HCT116 (cell line): Measurements from ENCODE around the gene A4GALT.

Experiments
- CEBPB ChIP-seq: IDR thresholded peaks from 2 replicates; pipeline ENCODE4 v1.6.1; 2012; ENCODE audit warnings: low read depth
- ELF1 ChIP-seq: IDR thresholded peaks from 2 replicates; pipeline ENCODE4 v1.6.1; 2012; ENCODE audit warnings: low read depth, borderline replicate concordance
- EZH2 ChIP-seq: fragments of 200-600 bp; sonication (generic); IDR thresholded peaks from 2 replicates; pipeline ENCODE4 v1.6.1; 2017; ENCODE audit warnings: antibody characterized with exemption, mixed run types
- EZH2phosphoT487 ChIP-seq: fragments of 200-600 bp; IDR thresholded peaks from 2 replicates; pipeline ENCODE4 v1.6.1; 2018; ENCODE audit warnings: antibody characterized with exemption, borderline replicate concordance
- JUND ChIP-seq: IDR thresholded peaks from 2 replicates; pipeline ENCODE4 v1.6.1; 2012
- POLR2A ChIP-seq: IDR thresholded peaks from 2 replicates; pipeline ENCODE4 v1.7.0; 2011; ENCODE audit warnings: borderline replicate concordance; ENCODE audit not compliant: insufficient read depth, insufficient read length; ENCODE audit errors: extremely low read depth
- POLR2AphosphoS5 ChIP-seq: IDR thresholded peaks from 2 replicates; pipeline ENCODE4 v1.6.1; 2011; ENCODE audit warnings: mild to moderate bottlenecking, low read depth, low read length, moderate library complexity
- YY1 ChIP-seq: IDR thresholded peaks from 2 replicates; pipeline ENCODE4 v1.6.1; 2011; ENCODE audit warnings: low read length, low read depth, moderate library complexity, mild to moderate bottlenecking; ENCODE audit not compliant: insufficient replicate concordance; ENCODE audit errors: extremely low read depth
- TF ChIP-seq, protein P1 (sequence below): IDR thresholded peaks from 2 replicates; pipeline ENCODE4 v1.6.1; 2011; ENCODE audit warnings: mild to moderate bottlenecking, low read length, moderate library complexity; ENCODE audit not compliant: insufficient replicate concordance; ENCODE audit errors: extremely low read depth
- TF ChIP-seq, protein P2 (sequence below), 3 experiments: fragments of 200-600 bp in 1 of 3; sonication (generic) in 1 of 3; IDR thresholded peaks in 2 of 3; conservative IDR thresholded peaks in 1 of 3; 2 replicates each; pipeline ENCODE4 v1.5.1; 2012 to 2017; ENCODE audit warnings: low read depth in 2 of 3, low read length in 2 of 3, antibody characterized with exemption in 1 of 3, borderline replicate concordance in 1 of 3, control low read depth in 1 of 3, mild to moderate bottlenecking in 1 of 3, mixed read lengths in 1 of 3, mixed run types in 1 of 3, moderate library complexity in 1 of 3; ENCODE audit not compliant: insufficient read depth in 1 of 3
- TF ChIP-seq, protein P3 (sequence below): IDR thresholded peaks from 2 replicates; pipeline ENCODE4 v1.6.1; 2012
- TF ChIP-seq, protein P4 (sequence below): IDR thresholded peaks from 2 replicates; pipeline ENCODE4 v1.6.1; 2012
- TF ChIP-seq, protein P5 (sequence below): IDR thresholded peaks from 2 replicates; pipeline ENCODE4 v1.6.1; 2012; ENCODE audit warnings: low read depth

DNA sequence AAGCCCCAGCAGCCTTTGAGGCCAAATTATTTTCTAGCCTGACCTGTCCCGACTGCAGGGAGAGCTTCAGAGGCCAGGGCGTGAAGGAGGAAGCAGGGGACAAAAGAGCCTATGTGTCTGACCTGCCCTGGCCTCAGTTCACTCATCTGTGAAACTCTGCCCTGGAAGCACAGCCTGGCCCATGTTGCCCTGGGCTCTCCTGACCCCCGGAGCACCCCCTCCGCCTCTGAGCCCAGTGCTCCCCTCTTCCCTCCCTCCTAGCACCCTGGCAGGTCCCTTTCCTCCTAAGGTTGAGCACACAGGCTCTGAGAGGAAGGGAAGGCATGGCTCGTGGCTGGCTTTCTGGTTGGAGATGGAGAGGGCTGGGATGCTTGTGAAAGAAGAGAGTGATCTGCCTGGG is 3.4 kb upstream of the A4GALT start:
- no peak for TF ChIP-seq JUND
- no peak for TF ChIP-seq POLR2A
- TF ChIP-seq, protein P1, sequence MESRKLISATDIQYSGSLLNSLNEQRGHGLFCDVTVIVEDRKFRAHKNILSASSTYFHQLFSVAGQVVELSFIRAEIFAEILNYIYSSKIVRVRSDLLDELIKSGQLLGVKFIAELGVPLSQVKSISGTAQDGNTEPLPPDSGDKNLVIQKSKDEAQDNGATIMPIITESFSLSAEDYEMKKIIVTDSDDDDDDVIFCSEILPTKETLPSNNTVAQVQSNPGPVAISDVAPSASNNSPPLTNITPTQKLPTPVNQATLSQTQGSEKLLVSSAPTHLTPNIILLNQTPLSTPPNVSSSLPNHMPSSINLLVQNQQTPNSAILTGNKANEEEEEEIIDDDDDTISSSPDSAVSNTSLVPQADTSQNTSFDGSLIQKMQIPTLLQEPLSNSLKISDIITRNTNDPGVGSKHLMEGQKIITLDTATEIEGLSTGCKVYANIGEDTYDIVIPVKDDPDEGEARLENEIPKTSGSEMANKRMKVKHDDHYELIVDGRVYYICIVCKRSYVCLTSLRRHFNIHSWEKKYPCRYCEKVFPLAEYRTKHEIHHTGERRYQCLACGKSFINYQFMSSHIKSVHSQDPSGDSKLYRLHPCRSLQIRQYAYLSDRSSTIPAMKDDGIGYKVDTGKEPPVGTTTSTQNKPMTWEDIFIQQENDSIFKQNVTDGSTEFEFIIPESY = no peak
- no peak for TF ChIP-seq ELF1
- TF ChIP-seq, protein P2, sequence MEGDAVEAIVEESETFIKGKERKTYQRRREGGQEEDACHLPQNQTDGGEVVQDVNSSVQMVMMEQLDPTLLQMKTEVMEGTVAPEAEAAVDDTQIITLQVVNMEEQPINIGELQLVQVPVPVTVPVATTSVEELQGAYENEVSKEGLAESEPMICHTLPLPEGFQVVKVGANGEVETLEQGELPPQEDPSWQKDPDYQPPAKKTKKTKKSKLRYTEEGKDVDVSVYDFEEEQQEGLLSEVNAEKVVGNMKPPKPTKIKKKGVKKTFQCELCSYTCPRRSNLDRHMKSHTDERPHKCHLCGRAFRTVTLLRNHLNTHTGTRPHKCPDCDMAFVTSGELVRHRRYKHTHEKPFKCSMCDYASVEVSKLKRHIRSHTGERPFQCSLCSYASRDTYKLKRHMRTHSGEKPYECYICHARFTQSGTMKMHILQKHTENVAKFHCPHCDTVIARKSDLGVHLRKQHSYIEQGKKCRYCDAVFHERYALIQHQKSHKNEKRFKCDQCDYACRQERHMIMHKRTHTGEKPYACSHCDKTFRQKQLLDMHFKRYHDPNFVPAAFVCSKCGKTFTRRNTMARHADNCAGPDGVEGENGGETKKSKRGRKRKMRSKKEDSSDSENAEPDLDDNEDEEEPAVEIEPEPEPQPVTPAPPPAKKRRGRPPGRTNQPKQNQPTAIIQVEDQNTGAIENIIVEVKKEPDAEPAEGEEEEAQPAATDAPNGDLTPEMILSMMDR (IDR thresholded peaks at IDR 0.05 in 2 of 3, conservative IDR thresholded peaks at IDR 0.05 in 1 of 3; ENCODE audit: borderline replicate concordance in 1 of 3, insufficient read depth in 1 of 3, low read depth in 2 of 3, low read length in 2 of 3) = no peak
- TF ChIP-seq CEBPB = no peak
- no peak for TF ChIP-seq EZH2phosphoT487
- TF ChIP-seq, protein P3, sequence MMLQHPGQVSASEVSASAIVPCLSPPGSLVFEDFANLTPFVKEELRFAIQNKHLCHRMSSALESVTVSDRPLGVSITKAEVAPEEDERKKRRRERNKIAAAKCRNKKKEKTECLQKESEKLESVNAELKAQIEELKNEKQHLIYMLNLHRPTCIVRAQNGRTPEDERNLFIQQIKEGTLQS = no peak
- TF ChIP-seq YY1 = no peak
- TF ChIP-seq EZH2 = no peak
- TF ChIP-seq, protein P4, sequence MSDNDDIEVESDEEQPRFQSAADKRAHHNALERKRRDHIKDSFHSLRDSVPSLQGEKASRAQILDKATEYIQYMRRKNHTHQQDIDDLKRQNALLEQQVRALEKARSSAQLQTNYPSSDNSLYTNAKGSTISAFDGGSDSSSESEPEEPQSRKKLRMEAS = no peak
- no peak for TF ChIP-seq POLR2AphosphoS5
- TF ChIP-seq, protein P5, sequence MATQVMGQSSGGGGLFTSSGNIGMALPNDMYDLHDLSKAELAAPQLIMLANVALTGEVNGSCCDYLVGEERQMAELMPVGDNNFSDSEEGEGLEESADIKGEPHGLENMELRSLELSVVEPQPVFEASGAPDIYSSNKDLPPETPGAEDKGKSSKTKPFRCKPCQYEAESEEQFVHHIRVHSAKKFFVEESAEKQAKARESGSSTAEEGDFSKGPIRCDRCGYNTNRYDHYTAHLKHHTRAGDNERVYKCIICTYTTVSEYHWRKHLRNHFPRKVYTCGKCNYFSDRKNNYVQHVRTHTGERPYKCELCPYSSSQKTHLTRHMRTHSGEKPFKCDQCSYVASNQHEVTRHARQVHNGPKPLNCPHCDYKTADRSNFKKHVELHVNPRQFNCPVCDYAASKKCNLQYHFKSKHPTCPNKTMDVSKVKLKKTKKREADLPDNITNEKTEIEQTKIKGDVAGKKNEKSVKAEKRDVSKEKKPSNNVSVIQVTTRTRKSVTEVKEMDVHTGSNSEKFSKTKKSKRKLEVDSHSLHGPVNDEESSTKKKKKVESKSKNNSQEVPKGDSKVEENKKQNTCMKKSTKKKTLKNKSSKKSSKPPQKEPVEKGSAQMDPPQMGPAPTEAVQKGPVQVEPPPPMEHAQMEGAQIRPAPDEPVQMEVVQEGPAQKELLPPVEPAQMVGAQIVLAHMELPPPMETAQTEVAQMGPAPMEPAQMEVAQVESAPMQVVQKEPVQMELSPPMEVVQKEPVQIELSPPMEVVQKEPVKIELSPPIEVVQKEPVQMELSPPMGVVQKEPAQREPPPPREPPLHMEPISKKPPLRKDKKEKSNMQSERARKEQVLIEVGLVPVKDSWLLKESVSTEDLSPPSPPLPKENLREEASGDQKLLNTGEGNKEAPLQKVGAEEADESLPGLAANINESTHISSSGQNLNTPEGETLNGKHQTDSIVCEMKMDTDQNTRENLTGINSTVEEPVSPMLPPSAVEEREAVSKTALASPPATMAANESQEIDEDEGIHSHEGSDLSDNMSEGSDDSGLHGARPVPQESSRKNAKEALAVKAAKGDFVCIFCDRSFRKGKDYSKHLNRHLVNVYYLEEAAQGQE = no peak
